HG02852 (cell line): ENCODE measurements around the gene CYP27C1.

Source experiments
- ATAC-seq: cut with Tn5 transposase; IDR thresholded peaks from one replicate; pipeline ENCODE4 v1.9.1; 2021; ENCODE audit warnings: mild to moderate bottlenecking, moderate library complexity; ENCODE audit not compliant: unreplicated experiment

The CYP27C1 gene

GRCh38 chr2:127157651-127158485 is 62.2 kb downstream of the CYP27C1 start:
- no peak for ATAC-seq

DNA sequence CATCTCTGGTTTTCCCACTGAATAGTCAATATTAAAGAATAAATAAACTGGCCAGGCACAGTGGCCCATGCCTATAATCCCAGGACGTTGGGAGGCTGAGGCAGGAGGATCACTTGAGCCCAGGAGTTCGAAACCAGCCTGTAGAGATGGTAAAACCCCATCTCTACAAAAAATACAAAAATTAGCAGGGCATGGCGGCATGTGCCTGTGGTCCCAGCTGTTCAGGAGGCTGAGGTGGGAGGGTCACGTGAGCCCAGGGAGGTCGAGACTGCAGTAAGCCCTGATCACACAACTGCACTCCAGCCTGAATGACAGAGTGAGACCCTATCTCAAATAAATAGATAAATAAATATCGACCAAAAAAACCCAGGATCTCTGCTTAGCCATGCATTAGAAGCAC is 63.0 kb downstream of the CYP27C1 start:
- ATAC-seq: no peak

DNA sequence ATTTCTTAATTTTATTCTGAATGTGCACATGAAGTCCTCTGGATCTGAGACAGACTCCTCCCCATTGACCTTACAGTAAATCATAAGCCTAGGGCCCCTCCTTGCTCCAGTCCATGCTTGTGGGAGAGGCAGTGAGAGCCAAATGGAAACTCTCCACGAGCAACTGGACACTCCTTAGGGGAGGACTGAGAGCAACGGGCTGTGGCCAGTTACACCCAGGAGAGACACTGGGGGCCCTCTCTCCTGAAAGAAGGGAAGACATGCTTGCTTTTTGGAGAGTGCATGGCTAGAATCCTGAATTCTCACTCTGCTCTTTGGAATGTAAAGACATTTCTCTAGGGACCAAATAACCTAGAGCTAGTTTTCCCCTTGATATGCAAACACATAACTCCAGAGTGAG is 64.2 kb downstream of the CYP27C1 start:
- no peak for ATAC-seq

DNA sequence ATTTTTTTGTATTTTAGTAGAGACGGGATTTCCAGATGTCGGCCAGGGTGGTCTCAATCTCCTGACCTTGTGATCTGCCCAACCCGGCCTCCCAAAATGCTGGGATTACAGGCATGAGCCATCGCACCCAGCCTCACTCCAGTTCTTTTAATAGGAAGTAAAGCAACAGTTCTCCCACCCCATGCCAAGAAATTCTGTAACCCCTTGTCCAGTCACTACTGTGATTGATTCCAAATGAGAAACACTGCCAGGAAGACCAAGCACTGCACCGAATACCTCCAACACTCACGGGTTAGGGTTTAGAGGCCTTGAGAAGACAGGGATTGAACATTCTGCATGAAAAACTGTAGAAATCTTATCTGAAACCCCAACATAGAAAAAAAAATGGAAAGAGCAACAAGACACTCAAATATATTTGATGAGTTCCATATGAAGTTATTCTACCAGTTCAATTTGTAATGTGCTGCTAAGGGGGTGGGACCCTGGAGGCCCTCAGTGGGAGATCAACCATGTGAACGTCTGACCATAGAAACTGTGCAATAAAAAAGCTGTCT is 65.0 kb downstream of the CYP27C1 start:
- ATAC-seq: no peak

DNA sequence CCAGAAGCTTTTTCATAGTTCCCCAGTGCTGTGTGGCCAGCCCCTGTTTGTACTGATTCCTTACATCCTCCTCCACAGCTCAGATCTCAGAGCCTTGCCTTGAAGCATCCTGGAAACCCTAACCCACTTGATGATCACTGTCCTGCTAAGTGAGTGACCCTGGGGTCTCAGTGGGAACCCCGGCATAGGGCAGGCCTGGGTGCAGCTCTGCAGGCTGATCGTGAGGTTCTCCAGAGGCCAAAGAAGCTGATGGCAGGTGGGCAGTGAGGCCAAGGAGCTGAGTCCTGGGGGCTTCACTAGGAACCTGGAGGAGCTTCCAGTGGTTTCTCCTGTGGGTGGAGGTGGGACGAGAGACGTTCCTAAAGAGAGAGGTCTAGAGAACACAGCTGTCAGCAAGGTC is 65.7 kb downstream of the CYP27C1 start:
- ATAC-seq: no peak

DNA sequence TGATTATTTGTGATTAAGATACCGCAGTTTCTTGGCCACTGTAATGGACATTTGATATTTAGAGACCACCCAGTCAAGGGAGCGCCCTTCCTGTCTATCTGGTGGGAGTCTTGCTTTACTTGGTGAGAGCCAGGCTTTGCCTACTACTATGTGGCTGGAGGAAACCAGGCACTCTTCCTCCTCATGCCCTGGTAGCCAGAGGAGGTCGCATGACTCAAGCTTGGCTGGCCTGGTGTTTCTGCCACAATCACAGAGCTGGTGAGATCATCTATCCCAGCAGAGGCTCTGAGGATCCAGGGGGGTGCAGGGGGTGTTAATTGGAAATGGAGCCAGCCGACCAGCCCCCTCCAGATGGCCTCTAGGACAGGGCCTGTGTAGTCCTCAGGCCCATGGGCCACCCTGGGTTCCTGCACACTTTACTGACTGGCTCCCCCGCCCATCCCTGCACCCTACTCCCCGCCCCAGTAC is 66.4 kb downstream of the CYP27C1 start:
- ATAC-seq: no peak

DNA sequence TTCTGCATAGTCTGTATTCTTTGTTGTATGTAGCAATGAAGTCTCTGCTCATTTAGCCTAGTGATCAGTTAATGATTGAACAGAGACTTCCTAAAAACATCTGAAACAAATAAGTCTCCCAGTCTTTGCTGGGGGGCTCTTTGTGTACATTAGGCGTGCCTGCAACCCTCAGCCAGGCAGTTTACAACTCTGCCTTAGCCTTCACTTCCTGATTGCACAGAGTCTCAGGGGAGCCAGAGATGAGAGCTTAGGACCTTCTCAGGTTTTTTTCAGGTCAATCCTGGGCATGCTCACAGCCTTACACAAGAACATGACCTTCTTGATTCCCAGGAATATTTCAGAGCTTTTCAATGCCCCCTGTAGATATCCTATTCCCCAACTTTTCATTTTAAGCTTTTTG is 69.1 kb downstream of the CYP27C1 start:
- ATAC-seq: no peak

DNA sequence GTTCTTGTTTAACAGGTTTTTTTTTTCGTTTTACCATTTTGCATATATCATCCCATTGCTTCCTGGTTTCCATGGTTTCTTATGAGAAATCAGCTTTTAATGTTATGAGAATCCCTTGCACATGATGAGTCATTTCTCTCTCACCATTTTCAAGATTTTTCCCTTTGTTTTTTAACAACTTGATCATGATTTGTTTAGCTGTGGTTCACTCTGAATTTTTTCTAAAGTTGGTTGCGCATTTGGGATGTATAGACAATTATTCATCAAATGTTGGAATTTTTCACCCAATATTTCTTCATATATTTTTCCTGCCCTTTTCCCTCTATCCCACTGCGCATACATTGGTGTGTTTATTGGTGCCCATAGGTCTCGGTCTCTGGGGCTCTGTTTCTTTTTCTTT is 70.7 kb downstream of the CYP27C1 start:
- ATAC-seq: no peak

DNA sequence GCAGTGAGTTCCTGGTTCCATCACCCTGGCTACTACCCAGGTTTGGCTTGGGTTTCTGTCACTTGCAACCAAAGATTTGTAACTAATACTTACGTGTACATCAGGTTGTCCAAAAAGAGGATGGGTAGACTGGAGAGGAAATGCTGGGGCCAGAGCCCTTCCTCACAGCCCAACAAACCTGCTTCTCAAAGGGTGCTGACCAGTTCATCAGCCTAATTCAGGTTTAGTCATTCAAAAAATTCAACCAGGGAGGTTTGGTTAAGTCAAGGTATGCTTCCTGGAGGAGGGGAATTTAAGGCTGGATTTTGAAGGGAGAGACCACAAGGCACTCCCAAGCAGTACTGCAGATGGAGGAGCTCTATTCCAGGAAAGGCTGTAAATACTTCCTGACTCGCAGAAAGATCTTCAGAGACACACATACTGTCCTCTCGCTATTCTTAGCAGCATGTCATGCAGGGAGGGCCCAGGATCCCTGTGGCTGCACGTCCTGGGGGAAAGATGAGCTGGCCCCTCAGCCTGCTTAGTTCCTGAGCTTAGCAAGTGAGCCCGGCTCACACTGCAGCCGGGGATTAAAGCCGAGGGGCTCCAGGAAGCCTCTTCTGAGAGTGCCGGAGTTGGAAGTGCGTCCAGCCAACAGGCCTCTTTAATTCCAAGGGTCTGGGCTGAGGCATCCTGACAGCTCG is 73.1 kb downstream of the CYP27C1 start:
- ATAC-seq: no peak

DNA sequence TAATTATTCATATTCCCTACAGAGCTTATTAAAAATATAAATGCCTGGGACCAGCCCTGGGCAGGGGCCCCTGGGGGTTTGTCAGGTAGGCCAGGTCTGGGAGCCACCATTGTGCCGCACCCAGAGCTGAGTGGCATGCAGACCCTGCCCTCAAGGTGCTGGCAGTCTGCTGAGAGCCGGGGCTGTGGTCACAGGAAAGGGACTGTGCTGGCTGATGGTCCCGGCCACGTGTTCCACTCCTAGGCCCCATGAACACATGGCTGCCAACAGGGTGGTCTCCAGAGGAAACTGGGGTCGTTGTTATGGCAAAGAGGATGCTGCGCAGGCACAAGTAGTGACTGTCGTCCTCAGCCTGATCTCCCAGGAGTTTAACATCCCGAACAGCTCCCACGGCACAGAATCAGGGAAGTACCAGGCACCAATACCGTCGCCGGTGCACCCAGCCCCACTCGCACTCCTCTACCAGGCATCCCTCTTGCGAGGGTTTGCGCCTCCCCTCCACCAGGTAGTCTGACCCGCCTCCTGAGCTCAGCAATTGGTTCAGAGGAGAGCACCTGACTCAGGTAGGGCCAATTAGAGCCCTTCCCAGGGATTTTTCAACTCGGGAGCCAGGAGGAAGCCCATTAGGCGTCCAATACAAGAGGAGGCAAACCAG is 73.9 kb downstream of the CYP27C1 start:
- no peak for ATAC-seq

- ATAC-seq: no peak
Observed at GRCh38 chr2:127145280-127145895, 74.7 kb downstream of the CYP27C1 start.

DNA sequence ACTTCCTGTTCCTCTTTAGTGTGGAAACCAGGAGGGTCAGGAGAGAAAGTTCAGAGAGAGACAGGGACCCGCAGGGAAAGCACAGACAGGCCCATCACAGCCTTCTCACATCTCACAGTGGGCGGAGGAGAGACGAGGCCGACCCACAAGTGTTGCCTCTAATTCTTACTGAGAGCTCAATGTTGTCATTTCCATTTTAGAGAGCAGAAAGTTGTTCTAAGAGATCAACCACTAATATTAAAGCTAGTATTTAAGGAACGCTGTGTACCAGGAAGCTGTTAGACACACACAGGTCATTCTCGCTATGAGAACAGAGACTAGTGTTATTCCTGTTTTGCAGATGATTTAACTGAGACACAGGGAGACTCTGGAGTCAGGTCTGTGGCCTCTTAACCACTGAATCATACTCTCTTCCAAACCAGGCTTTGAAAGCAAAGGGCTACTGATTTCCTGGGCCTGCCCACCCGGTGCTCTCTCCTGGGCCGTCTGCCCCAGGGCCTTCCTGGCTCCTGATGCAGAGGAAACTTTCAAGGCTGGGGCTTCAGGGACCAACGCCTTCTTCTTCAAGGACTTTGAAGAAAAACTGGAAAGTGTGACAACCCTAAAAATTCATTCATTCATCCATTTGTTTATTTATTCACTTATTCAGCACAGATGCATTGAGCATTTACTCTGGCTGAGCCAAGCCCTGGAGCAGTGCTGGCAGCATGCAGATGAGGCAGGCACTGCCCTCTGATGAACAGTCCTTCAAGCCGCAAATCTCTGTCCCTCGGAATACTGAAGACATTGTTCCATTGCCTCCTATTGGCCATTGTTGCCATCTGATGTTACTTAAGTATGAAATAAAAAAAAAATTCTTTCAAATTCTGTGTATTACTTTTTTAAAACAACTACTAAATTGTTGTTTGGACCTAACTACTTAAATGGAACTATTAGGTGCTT is 76.0 kb downstream of the CYP27C1 start:
- ATAC-seq: no peak

DNA sequence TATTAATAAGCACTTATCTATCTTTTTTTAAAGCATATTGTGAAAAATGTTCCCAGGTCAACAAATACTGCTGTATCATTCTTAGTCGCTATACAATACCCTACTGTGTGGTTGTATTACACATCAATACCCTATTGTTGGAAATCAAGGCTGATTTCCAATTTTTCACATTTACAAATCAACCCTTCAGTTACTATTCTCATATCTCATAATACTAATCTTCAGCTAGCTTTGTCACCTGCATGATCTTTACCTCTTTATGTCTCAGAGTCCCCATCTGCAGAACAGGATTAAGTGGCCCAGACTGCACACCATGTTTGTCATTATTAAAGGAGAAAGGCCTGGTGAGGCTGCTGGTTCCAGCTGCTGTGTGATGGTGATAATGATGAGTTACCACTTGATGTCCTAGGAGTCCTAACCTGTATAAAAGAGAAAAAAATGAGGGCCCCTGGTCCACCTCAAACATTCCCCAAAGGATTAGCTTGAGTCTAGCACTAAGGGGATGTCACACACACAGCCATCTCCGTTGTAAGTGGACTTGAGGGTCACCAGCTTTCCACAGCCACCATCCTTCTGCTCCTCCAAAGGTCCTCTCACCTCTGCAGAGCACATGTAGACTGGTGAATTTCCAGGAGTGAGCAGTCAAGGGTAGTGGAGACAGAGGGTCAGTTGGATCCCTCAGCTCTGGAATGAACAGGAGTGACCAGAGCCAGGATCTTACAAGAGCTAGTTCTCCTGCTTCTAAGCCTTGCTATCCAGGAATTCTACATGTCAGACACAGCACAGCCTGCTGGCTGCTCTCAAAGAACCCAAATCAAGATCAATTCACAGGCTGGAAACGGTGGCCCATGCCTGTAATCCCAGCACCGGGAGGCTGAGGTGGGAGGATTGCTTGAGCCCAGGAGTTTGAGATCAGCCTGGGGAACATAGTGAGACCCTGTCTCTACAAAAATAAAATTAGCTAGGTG is 77.2 kb downstream of the CYP27C1 start:
- ATAC-seq: no peak

DNA sequence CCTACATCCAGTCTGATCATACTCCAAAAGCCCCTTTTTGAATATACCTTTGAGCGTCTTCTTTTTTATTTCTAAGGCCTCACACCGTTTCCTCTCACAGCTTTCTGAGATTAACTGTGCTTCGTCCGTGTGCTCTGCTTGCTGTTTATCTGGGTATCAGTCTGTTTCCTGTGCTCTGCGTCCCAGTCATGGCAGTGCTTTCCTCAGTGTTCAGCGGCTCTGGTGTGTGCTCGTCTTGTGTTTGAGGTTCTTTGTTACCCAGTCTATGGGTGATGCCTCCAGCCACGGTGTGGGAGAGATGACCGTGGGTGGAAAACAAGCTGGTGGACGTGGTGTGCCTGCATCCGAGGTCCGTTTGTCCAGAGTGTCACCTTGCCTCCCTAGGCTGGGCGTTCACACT is 79.6 kb downstream of the CYP27C1 start:
- no peak for ATAC-seq

GRCh38 chr2:127139766-127140165 is 80.3 kb downstream of the CYP27C1 start:
- no peak for ATAC-seq

- ATAC-seq: no peak
Observed at GRCh38 chr2:127138281-127138680, 81.8 kb downstream of the CYP27C1 start.

- ATAC-seq: no peak
Observed at GRCh38 chr2:127137741-127138140, 82.4 kb downstream of the CYP27C1 start.

DNA sequence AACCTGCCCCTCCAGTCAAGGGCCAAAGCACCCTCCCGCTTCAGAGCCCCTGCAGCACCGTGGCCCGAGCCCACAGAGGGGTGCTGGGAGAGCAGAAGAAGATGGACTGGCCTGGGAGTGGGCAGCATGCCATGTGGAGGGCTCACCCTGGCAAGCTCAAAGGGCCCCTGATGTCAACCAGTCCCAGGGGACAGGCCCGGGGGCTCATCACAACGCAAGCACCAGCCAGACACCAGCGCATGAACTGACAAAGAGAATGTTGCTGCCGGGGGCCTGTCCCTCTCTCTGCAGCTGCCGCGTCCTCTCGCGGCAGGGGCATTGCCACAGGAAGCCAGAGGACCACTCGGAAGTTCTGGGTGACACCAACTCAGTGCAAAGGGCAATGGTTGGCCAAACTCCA is 82.9 kb downstream of the CYP27C1 start:
- no peak for ATAC-seq
